ENCODE results near the gene NUMB. TPM values are rescaled to one million over a fixed set of nuclear protein-coding genes. Genes with fewer than 3 reads are reported as not detected.

The NUMB gene
- total RNA-seq, 1 experiment from 2014 or later: 17.8 TPM

DNA sequence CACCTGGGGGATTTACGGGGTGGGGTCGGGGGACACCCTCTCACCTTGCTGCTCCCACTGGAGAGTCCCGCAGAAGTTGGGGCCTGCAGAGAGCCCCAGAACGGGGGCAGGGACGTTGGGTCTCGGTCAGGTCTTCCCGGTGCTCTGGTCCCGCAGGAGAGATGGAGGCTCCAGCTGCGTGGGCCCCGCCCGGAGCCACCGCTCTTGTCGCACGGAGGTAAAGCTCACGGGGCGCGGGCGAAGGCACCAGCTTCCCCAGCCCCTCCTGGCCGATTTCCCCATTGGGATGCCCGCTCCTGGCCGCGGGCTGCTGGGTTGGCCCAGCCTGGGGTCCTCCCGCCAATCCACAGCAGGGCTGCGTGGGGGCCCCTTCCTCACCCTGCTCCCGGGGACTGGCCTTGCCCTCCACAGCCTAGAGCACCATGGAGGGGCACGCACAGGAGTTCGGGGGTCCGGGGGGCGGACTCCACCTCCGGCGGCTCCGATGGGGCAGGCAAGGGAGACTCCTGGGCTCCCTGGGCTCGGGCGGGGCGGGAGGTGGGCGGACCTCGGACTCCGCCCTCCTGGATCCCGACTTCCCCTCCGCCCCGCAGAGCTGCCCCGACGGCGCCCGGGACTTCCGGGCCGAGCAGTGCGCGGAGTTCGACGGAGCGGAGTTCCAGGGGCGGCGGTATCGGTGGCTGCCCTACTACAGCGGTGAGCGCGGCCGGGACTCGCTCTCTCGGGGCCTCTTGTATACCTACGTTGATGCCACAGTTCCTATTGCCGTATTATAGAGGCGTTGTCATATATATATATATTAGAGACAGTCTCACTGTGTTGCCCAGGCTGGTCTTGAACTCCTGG is 212.6 kb downstream of the NUMB start:
- peak; percentile 70 for DNase-seq (ENCODE audit: low read depth)

DNA sequence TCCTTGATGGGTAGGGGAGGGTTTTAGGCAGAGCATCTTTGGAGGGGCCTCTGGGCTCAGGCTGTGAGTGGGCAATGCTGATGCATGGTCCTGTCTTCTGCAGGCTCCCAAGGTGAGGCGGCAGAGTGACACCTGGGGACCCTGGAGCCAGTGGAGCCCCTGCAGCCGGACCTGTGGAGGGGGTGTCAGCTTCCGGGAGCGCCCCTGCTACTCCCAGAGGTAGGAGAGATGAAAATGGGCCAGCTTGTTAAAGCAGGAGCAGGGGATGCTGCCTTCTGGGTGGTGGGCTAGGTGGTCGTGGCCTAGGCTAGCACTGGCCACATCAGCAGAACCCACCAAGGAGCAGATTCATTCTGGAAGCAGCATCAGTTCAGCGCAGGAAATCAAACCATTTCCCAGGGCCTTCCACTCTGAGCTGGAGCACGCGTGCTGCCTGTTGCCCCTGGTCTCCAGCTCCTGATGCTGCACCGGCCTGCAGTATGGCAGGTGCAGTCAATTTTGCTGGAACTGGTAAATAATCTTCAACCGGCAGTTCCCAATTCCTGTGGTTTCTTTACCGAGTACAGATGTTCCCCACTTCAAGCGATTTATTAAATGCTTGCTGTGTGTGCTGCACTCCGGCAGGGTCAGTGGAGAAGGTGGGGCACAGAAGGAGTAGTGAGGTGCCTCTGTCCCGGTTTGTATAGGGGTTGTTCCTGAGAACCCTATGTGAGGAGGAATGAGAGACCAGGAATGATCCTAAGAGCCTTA is 213.6 kb downstream of the NUMB start:
- DNase-seq (ENCODE audit: low read depth): no peak

DNA sequence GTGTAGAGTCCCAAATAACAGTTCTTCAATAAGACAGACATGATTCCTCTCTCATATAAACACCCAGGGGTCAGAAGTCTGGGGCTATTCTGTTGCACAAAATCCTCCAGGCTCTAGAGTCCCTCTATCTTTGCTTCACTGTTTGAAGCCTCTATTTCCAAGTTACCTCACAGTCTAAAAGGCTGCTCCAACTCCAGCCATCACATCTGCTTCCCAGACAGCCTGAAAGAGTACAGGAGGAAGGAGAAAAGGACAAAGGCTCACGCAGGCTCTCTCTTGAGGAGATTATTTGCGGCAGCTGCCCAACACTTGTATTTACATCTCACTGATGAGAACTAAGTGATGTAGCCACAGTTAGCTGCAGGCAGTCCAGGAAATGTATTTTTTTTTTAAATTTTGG is 214.6 kb downstream of the NUMB start:
- DNase-seq (ENCODE audit: low read depth): no peak

DNA sequence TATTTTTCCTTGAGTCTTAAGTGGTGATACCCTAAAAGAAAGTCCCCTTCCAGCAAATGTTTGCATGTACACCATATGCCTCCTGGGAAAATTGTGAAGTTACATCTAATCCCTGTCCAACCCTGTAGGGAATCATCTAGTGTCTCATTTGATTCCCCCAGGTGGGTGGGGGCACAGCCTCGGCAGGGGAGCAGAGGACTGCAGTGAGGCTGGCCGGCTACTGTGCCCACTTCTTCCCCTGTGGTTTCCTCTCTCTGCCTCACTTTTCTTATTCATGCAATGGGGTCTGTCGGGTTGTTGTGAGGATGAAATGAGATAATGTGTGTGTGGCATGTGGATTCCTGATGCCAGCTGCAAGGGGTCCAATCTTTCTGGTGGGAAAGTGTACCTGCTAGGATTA is 215.0 kb downstream of the NUMB start:
- no peak for DNase-seq (ENCODE audit: low read depth)

DNA sequence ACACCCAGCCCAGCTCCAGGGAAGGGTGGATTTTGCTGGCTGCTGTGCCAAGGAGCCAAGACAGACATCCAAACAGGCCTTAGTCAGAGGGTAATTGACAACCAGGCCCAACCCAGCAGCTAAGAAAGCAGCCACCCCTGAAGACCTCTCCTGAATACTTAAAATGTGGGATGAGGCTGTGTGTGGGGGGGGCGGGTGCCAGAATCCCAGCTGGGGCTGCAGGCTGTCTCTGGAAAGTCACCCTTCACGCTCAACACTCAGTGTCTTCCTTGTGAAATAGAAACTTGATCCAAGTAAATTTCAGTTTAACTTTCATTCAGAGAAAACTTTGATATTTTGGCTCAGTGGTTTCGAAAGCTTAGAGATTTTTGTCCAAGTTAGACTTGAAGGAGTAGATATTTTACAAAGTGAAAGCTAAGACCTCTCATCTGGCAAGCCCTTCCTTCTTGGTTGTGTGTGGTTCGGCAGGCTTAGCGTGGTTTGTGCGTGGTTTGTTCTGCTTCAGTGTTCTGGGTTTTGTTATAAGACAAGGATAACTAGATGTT is 215.9 kb downstream of the NUMB start:
- no peak for DNase-seq (ENCODE audit: low read depth)

DNA sequence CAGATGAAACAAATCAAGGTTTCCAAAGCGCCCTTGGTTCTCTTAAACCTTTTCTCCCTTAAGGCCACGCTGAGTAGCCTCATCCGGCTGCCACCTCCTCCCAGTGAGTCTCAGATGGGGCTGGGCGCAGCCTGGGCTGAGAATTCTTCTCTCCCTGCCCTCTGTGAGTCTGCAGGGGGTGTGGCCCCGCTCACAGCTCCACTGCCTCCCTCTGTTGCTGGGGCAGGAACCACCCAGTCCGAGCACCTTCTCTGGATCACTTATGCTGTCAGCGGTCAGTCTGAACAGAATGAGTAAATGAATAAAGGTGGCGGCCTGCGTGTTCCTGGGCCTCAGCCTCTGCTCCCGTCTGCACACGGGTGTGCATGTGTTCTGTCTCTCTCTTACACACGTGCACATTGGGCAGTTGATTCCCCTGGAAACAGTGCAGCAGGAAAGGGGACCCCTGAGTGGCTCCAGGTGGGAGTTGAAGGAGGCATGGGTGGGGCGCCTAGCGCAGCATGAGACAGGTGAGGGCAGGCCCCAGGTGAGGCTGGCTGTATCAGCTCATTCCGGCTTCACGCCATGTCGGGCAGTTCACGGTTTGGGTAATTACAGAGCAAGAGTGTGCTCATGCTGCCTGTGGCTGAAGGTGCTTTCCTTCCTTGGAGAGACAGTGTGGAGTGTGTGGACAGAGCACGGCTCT is 216.7 kb downstream of the NUMB start:
- DNase-seq (ENCODE audit: low read depth): no peak

DNA sequence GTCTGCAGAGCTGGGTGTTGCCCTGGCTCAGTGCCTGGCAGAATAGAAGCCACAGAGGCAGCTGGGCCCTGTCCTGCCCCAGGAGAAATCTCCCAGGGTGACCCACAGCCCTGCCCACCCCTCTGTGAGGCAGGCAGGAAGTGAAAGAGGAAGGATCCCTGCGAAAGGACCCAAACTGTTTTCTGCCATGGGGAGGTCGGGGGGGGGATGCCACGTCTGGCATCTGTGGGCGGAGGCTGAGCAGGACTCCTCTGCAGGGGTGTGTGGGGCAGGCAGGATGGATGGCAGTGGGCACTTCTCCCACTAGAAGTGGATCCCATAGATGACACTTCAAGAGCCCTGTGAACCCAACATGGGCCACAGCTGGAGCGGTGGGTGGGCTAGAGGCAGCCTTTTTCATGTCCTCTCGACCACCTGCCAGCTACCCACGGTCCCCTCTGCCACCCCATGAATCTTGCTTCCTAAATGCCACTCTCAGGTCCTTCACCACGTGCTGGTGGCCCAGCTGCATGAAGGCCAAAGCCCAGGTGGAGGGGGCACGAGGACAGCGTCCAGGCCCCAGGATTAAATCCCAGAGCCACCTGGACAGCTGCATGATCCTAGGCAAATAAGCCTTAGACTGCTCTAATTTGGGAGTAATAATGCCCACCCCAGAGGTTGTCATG is 217.4 kb downstream of the NUMB start:
- no peak for DNase-seq (ENCODE audit: low read depth)

DNA sequence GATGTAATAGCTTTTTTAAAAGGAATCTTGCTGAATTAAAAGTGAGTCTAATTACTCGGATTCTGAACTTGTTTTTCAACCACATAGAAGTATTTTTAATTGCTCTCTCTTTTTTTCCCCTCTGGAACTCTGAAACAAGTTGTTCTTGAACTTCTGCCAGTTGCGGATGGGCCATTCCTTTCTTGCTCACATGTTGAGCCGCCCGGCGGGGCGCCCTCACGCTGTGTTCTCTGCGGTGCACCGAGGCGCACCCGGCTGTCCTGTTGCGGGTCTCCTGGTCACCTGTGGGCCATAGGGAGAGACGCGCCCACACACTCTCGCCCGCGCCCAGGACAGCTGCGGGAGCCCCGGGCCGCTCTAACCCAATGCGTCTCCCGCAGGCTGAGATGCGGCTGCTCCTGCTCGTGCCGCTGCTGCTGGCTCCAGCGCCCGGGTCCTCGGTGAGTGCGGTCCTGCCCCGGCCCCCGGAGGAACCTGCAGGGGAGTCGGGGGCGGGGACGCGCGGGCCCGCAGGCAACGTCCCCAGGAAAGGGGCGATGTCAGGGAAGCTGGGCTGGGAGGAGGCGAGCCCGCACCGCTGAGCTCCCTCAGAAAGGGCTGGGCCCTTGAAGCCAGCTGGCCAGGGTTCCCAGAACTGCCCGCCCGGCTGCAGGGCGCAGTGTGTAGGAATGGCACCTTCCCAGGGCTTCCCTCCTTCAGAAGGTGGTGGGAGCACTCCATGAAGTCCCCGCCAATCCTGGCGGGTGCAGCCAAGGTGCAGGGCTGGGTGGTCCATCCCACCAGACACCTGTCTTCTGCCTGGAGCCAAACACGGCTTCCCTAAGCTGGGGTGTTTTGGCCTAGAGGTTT is 218.7 kb downstream of the NUMB start:
- peak; percentile 41 for DNase-seq (ENCODE audit: low read depth)

DNA sequence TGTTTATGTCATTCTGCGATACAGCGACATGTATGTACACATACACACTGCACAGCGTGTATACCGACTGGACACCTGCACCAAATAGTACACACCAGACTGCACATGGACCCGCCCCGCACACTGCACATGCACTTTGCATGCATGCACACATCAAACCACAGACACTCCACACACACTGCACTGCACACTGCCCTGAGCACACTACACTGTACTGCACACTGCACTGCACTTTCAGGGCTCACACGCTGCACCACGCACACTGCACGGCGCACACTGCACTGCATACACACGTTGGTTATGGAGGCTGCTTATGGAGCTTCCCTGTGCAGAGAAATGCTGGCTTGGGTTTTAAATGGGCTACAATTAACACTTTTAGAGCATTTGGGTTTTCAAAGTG is 219.4 kb downstream of the NUMB start:
- no peak for DNase-seq (ENCODE audit: low read depth)

DNA sequence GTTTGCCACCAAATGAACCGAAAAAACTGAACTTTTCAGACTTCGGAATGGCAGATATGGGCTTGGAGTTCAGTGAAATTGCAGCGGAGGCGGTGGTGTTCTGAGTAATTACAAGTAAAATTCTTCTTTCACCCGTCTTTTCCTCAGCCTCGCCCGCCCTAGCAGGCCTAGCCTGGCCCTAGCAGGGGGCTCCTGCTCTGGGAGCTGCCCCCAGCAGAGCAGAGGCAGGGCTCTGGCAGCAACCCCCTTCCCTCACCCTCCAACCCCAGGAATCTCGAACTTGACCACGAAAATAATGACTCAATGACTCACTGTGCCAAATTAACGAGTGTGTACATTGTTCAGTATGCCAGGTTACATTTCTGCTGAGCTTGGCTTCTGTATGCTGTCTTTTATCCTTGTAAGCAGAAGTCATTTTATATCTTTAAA is 219.9 kb downstream of the NUMB start:
- peak; percentile 79 for DNase-seq (ENCODE audit: low read depth)

DNA sequence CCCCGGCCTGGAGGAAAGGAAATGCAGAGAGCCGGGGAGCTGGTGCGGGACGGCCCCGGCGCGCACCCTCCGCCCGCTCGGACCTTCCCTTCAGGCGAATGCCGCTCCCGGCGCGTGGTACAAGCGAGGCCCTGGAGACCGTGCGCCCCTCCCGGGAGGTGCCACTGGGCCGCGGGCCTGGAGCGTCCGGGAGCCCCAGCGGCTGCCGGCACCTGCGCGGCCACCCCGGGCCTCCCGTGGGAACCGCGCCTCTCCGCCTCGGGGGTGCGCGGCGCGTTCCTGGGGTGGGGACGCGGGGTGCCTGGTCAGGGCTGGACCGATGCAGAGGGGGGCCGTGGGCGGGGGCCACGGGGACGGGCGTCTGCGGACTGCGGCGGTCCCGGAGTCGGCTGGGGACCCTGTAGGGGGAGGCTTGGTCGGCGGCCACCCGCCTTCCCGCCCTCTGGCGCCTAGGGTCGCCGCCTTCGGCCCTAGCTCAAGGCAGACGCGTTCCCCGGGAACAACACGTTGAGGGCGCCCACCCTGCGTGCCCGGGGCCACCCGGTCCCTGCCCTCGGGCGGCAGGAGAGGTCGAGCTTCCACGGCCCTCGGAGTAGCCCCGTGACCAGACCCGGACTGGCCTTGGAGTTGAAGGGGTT is 220.4 kb downstream of the NUMB start:
- DNase-seq (ENCODE audit: low read depth): no peak

DNA sequence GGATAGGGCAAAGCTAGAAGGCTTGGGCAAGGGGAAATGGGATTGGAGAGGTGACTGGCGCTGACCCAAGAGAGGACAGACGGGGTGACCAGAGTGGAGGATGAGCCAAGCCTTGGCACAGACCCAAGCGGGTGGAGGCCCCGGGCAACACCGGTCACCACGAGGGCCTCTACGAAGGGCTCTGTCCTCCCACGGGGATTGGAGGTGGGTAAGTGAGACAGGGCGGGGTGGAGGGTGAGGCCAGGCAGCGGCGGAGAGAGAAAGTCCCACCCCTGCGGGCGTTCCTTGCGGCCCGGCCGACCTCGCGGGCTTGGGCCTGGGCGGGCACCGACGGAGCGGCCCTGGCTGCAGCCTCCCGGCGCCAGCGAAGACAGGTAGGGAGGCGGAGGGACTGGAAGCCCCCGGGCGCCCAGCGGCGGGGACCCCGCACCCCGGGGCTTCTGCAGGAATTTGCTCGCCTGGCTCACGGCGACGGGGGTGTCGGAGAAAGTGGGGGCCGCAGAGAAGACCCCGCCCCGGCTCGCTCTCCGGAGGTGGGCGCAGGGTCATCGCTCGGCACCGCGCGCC is 221.0 kb downstream of the NUMB start, which contains the start of gene PAPLN:
Gene PAPLN, plus strand, starts transcription at position 288 of the 567 bp plus-strand sequence. CDS start 2,273 bp downstream, outside the sequence.
- DNase-seq (ENCODE audit: low read depth): peak; percentile 69

DNA sequence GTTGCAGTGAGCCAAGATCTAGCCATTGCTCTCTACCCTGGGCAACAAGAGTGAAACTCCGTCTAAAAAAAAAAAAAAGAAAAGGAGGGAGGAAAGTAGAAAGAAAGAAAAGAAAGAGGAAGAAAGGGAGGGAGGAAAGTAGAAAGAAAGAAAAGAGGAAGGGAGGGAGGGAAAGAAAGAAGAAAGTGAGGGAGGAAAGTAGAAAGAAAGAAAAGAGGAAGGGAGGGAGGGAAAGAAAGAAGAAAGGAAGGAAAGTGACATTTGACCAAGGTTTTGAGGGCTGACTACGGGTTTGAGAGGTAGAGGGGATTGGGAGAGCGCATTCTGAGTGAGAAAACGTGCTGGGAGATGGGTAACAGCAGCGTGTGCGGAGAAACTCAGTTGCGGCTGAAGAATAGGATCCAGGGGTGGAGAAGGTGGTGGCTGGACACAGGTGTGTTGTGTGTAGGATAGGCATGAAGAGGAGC is 221.6 kb downstream of the NUMB start:
- DNase-seq (ENCODE audit: low read depth): no peak

DNA sequence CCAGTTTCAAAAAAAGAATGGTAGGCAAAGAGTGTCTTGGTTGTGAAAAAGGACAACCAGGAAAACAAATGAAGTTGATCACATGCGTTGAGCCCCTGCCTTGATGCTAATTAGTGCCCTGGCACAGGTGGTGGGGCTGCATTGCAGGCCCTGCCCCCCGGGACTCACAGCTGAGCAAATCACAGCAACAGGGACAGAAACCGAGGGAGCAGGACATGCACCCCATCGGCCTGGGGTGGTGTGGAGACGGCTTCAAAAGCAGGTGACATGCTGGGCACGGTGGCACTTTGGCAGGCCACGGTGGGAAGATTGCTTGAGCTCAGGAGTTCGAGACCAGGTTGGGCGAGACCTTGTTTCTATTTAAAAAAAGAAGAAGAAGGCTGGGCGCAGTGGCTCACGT is 222.2 kb downstream of the NUMB start:
- DNase-seq (ENCODE audit: low read depth): no peak

DNA sequence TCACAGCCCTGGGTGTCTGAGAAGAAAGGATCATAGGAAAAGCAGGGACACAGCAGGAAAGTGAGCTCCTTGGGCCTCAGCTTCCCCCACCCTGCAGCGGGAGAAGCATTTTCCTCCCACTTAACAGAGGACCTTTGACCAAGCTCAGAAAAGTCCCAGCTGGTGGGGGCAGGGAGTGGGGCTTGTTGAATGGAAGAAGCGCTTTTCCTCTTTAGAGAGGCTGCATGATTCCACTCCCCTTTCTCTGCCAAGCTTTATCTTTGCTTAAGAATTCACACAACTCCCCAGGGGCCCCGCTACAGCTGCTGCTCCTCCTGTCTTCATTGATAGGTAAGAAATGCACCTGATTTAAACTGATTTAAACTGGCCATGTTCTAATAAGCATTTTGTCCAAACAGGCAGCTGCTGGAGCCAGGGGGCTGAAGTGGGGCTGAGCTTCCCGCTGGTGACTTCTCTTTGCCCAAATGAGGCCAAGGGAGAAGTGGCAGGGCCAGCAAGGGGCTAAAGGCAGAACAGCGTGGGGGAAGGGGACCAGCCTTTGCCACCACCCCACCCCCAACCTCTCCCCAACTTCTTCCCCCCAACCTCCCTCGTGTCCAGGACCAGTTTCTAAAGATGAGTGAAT is 222.7 kb downstream of the NUMB start:
- DNase-seq (ENCODE audit: low read depth): no peak

DNA sequence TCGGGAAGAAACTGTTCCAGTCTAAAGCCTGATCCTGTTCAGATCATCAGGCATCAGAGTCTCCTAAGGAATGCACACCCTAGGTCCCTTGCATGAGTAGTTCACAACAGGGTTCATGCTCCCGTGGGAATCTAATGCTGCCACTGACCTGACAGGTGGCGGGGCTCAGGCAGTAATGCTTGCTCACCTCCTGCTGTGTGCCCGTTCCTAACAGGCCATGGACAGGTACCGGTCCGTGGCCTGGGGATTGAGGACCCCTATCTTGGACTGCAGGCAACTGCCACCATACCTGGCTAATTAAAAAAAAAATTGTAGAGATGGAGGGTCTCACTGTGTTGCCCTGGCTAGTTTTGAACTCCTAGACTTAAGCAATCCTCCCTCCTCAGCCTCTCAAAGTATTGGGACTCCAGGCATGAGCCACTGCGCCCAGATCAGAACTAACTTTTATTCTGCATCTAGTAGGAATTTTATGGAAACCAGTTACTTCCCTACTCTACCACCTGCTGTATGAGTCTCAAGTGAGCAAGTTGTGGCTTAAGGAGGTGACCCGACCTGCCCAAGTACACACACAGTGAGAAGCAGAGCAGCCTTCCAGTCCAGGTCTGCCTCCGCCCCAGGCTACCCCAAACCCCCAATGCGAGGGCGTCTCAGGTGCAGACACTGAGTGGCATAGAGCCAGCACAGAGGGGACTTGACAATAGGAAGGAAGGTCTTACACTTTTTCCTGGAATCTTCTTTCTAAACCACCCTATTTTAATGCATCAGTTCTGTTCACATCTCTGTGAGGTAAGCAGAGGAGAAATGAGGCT is 223.6 kb downstream of the NUMB start:
- no peak for DNase-seq (ENCODE audit: low read depth)

DNA sequence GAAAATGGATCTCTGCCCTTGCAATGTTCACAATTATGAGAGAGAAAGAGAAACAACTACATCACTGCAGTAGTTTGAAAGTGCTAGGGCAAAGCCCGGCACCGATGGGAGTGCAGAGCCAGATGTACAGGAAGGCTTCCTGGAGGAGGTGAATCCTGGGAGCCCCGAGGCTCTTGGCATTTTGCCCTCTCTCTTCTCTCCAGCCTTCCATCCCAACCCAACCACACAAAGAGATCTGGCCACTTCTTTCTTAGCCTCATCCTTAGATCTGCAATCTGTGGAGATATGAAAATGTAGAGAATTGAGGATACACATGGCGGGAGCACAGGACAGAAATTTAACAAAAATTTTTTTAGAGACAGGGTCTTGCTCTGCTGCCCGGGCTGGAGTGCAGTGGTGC is 224.3 kb downstream of the NUMB start:
- no peak for DNase-seq (ENCODE audit: low read depth)

DNA sequence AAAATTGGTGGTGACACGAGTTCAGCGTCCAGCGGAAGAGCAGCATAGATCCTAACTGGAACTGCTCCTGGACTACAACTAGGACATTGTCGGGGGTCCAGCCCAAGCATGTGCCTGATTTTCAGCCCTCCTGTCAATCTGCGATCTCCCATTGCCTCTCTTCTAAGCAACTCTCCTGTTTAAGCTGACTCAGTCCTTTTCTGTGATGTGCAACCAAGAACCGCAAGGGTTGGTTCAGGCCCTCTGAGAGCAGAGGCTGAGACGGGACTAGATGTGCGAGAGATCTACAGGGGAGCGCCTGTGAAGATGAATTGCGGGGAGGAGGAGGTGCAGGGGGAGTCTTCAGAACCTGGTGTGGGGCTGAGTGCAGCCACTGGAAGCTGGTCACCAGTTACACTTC is 224.8 kb downstream of the NUMB start:
- DNase-seq (ENCODE audit: low read depth): no peak

Data from RPMI7951 (cell line).